Measurements from ENCODE around the gene SIGLEC1.

GRCh38 chr20:3751675-3752385 is 39.4 kb upstream of the SIGLEC1 start:
- TF ChIP-seq, protein P1, sequence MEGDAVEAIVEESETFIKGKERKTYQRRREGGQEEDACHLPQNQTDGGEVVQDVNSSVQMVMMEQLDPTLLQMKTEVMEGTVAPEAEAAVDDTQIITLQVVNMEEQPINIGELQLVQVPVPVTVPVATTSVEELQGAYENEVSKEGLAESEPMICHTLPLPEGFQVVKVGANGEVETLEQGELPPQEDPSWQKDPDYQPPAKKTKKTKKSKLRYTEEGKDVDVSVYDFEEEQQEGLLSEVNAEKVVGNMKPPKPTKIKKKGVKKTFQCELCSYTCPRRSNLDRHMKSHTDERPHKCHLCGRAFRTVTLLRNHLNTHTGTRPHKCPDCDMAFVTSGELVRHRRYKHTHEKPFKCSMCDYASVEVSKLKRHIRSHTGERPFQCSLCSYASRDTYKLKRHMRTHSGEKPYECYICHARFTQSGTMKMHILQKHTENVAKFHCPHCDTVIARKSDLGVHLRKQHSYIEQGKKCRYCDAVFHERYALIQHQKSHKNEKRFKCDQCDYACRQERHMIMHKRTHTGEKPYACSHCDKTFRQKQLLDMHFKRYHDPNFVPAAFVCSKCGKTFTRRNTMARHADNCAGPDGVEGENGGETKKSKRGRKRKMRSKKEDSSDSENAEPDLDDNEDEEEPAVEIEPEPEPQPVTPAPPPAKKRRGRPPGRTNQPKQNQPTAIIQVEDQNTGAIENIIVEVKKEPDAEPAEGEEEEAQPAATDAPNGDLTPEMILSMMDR (conservative IDR thresholded peaks at IDR 0.05; ENCODE audit: low read depth, low read length), result no peak
- TF ChIP-seq USF2 (IDR thresholded peaks at IDR 0.05; ENCODE audit: low read depth, low read length), result no peak

All from IMR-90 (cell line).